Trophoblast cell (in vitro differentiated cells and primary cell): ENCODE measurements around the gene ACTG1.
A peak's percentile ranks its signal among the peaks of the same experiment; 100 is the strongest.

Experiments
- DNase-seq, 2 donors: peaks; one replicate each; pipeline ENCODE4 v3.0.0-alpha.2; 2016
- H2AFZ ChIP-seq: 2 replicates; pipeline ENCODE4 v1.6.1; 2013; ENCODE audit warnings: low read length, moderate library complexity, mild to moderate bottlenecking; ENCODE audit not compliant: insufficient read depth, poor library complexity
- H2AK5ac ChIP-seq: 2 replicates; pipeline ENCODE4 v1.6.1; 2013; ENCODE audit warnings: mild to moderate bottlenecking, low read length
- H2BK120ac ChIP-seq: 2 replicates; pipeline ENCODE4 v1.6.1; 2013; ENCODE audit warnings: low read length, mild to moderate bottlenecking, moderate library complexity; ENCODE audit not compliant: insufficient read depth, poor library complexity
- H2BK12ac ChIP-seq: 2 replicates; pipeline ENCODE4 v1.6.1; 2013; ENCODE audit warnings: mild to moderate bottlenecking, low read length, moderate library complexity
- H2BK5ac ChIP-seq: 2 replicates; pipeline ENCODE4 v1.6.1; 2013; ENCODE audit warnings: low read length, low read depth, moderate library complexity, mild to moderate bottlenecking; ENCODE audit not compliant: poor library complexity
- H3K14ac ChIP-seq: 2 replicates; pipeline ENCODE4 v1.6.1; 2013; ENCODE audit warnings: mild to moderate bottlenecking, low read length
- H3K18ac ChIP-seq: 2 replicates; pipeline ENCODE4 v1.6.1; 2013; ENCODE audit warnings: mild to moderate bottlenecking, low read length
- H3K23ac ChIP-seq: 2 replicates; pipeline ENCODE4 v1.6.1; 2013; ENCODE audit warnings: low read length
- H3K27ac ChIP-seq: 2 replicates; pipeline ENCODE4 v1.5.1; 2013; ENCODE audit warnings: low read depth, mild to moderate bottlenecking, inconsistent platforms, low read length, moderate library complexity
- H3K27me3 ChIP-seq: 2 replicates; pipeline ENCODE4 v1.6.1; 2013; ENCODE audit warnings: inconsistent platforms, mild to moderate bottlenecking, low read length, moderate library complexity; ENCODE audit not compliant: insufficient read depth
- H3K36me3 ChIP-seq, 2 experiments: 1 replicate in 1 of 2; 2 replicates in 1 of 2; pipeline ENCODE4 v1.6.1; 2013; ENCODE audit warnings: low read length in 2 of 2, mild to moderate bottlenecking in 2 of 2, moderate library complexity in 1 of 2; ENCODE audit not compliant: insufficient read depth in 2 of 2, control insufficient read depth in 1 of 2
- H3K4ac ChIP-seq: 2 replicates; pipeline ENCODE4 v1.6.1; 2013; ENCODE audit warnings: low read depth, mild to moderate bottlenecking, low read length, moderate library complexity
- H3K4me1 ChIP-seq, 2 experiments: 1 replicate in 1 of 2; 2 replicates in 1 of 2; pipeline ENCODE4 v1.6.1; 2013; ENCODE audit warnings: low read length in 2 of 2, mild to moderate bottlenecking in 2 of 2, moderate library complexity in 1 of 2; ENCODE audit not compliant: insufficient read depth in 2 of 2, control insufficient read depth in 1 of 2
- H3K4me2 ChIP-seq: 2 replicates; pipeline ENCODE4 v1.6.1; 2013; ENCODE audit warnings: inconsistent platforms, mild to moderate bottlenecking, low read length, moderate library complexity
- H3K4me3 ChIP-seq: 2 replicates; pipeline ENCODE4 v1.5.1; 2013; ENCODE audit warnings: mild to moderate bottlenecking, low read depth, low read length, inconsistent platforms
- H3K79me1 ChIP-seq: one replicate; pipeline ENCODE4 v1.6.1; 2013; ENCODE audit warnings: low read length
- H3K79me2 ChIP-seq: 2 replicates; pipeline ENCODE4 v1.6.1; 2013; ENCODE audit warnings: low read length, mild to moderate bottlenecking; ENCODE audit not compliant: control insufficient read depth, insufficient read depth, poor library complexity
- H3K9ac ChIP-seq: 2 replicates; pipeline ENCODE4 v1.6.1; 2013; ENCODE audit warnings: mild to moderate bottlenecking, low read length
- H3K9me3 ChIP-seq: 2 replicates; pipeline ENCODE4 v1.6.1; 2013; ENCODE audit warnings: low read depth, mild to moderate bottlenecking, control low read depth, inconsistent platforms, low read length; ENCODE audit not compliant: insufficient read depth
- H4K12ac ChIP-seq: 2 replicates; pipeline ENCODE4 v1.6.1; 2013; ENCODE audit warnings: low read depth, mild to moderate bottlenecking, low read length, moderate library complexity
- H4K8ac ChIP-seq: 2 replicates; pipeline ENCODE4 v1.6.1; 2013; ENCODE audit warnings: low read depth, mild to moderate bottlenecking, low read length, moderate library complexity
- H4K91ac ChIP-seq: one replicate; pipeline ENCODE4 v1.6.1; 2013; ENCODE audit warnings: low read depth, mild to moderate bottlenecking, low read length, moderate library complexity
- WGBS: extraction: QIAGEN DNeasy Blood & Tissue Kit; methylation state at CpG from one replicate; pipeline ENCODE4 v1.1.7; 2013; ENCODE audit warnings: missing lambda C conversion rate; ENCODE audit not compliant: insufficient read length, insufficient coverage; ENCODE audit errors: extremely low coverage; 5-methylcytosine and 5-hydroxymethylcytosine counted together

The ACTG1 gene

GRCh38 chr17:81557276-81558114 is 44.9 kb upstream of the ACTG1 start:
- Histone ChIP-seq H3K4me1 (peaks cover 0 to 6% of the 10 kb centered on the region in 2 experiments), H3K14ac (no peak overlapping the region), H3K27me3 (no peaks in the 10 kb centered on the region), H4K12ac (no peak overlapping the region), H3K36me3 (peaks cover 50 to 58% of the 10 kb centered on the region in 2 experiments), H2AFZ (no peak overlapping the region), H3K27ac (no peak overlapping the region), H3K4me3 (no peak overlapping the region), H3K23ac (no peak overlapping the region), H3K79me2 (no peaks in the 10 kb centered on the region), H3K9ac (no peak overlapping the region), H2BK120ac (no peak overlapping the region), H4K8ac (no peak overlapping the region), H3K9me3 (no peaks in the 10 kb centered on the region), H3K4me2 (no peak overlapping the region), H2BK12ac (no peak overlapping the region), H2BK5ac (no peak overlapping the region), H4K91ac (no peak overlapping the region), H3K79me1 (peaks cover 2% of the 10 kb centered on the region), H3K18ac (no peak overlapping the region), H3K4ac (no peak overlapping the region), H2AK5ac (no peak overlapping the region)
- no peak for DNase-seq
- 100% methylated on average over 4 of the region's 21 CpGs for WGBS

GRCh38 chr17:81556863-81557262 is 44.3 kb upstream of the ACTG1 start:
- H2BK120ac ChIP-seq: no peak overlapping the region
- no peak overlapping the region for H4K8ac ChIP-seq
- no peak overlapping the region for H4K91ac ChIP-seq
- no peaks in the 10 kb centered on the region for H3K27me3 ChIP-seq
- H3K27ac ChIP-seq: no peak overlapping the region
- H3K14ac ChIP-seq: no peak overlapping the region
- no peak overlapping the region for H3K4me3 ChIP-seq
- no peak overlapping the region for H2BK5ac ChIP-seq
- no peak overlapping the region for H3K23ac ChIP-seq
- H3K9ac ChIP-seq: no peak overlapping the region
- no peak overlapping the region for H2AK5ac ChIP-seq
- no peak overlapping the region for H4K12ac ChIP-seq
- no peak overlapping the region for H2BK12ac ChIP-seq
- peaks cover 47 to 55% of the 10 kb centered on the region in 2 experiments for H3K36me3 ChIP-seq
- H3K4me1 ChIP-seq: peaks cover 0 to 6% of the 10 kb centered on the region in 2 experiments
- H3K18ac ChIP-seq: no peak overlapping the region
- peaks cover 7% of the 10 kb centered on the region for H3K79me1 ChIP-seq
- H3K79me2 ChIP-seq: peaks cover 5% of the 10 kb centered on the region
- H3K9me3 ChIP-seq: no peaks in the 10 kb centered on the region
- H3K4me2 ChIP-seq: no peak overlapping the region
- WGBS: no CpG with 5 or more reads among the region's 6 CpGs
- DNase-seq: no peak
- H3K4ac ChIP-seq: no peak overlapping the region
- no peak overlapping the region for H2AFZ ChIP-seq

- H4K8ac ChIP-seq: no peak overlapping the region
- WGBS: no CpG with 5 or more reads among the region's 9 CpGs
- no peak for DNase-seq
- H3K23ac ChIP-seq: no peak overlapping the region
- H2AFZ ChIP-seq: no peak overlapping the region
- no peak overlapping the region for H3K18ac ChIP-seq
- H3K14ac ChIP-seq: no peak overlapping the region
- H2BK120ac ChIP-seq: no peak overlapping the region
- no peak overlapping the region for H2BK5ac ChIP-seq
- H2AK5ac ChIP-seq: no peak overlapping the region
- peaks cover under 1 to 12% of the 10 kb centered on the region in 2 experiments for H3K4me1 ChIP-seq
- no peak overlapping the region for H2BK12ac ChIP-seq
- peak overlapping the region; percentile 10 for H4K12ac ChIP-seq
- H3K79me1 ChIP-seq: peaks cover 9% of the 10 kb centered on the region
- H3K27me3 ChIP-seq: no peaks in the 10 kb centered on the region
- no peak overlapping the region for H4K91ac ChIP-seq
- H3K9ac ChIP-seq: no peak overlapping the region
- H3K4me2 ChIP-seq: no peak overlapping the region
- H3K4ac ChIP-seq: no peak overlapping the region
- no peak overlapping the region for H3K27ac ChIP-seq
- no peak overlapping the region for H3K4me3 ChIP-seq
- H3K9me3 ChIP-seq: no peaks in the 10 kb centered on the region
- peaks cover 9% of the 10 kb centered on the region for H3K79me2 ChIP-seq
- peaks cover 45 to 51% of the 10 kb centered on the region in 2 experiments for H3K36me3 ChIP-seq
These were observed 43.6 kb upstream of the ACTG1 start for GRCh38 chr17:81556175-81556691.

GRCh38 chr17:81553616-81554181 is 41.1 kb upstream of the ACTG1 start:
- DNase-seq: peak in 1 of 2 donors; percentile 52
- Histone ChIP-seq H3K4me2 (peak overlapping the region; percentile 90), H3K4me1 (peaks cover 2 to 15% of the 10 kb centered on the region in 2 experiments), H2AFZ (no peak overlapping the region), H3K4ac (no peak overlapping the region), H3K79me2 (peaks cover 9% of the 10 kb centered on the region), H3K18ac (no peak overlapping the region), H3K79me1 (peaks cover 9% of the 10 kb centered on the region), H4K8ac (no peak overlapping the region), H3K4me3 (no peak overlapping the region), H3K36me3 (peaks cover 42 to 49% of the 10 kb centered on the region in 2 experiments), H3K9ac (no peak overlapping the region), H3K14ac (no peak overlapping the region), H4K91ac (no peak overlapping the region), H2AK5ac (no peak overlapping the region), H2BK12ac (no peak overlapping the region), H2BK5ac (no peak overlapping the region), H3K23ac (no peak overlapping the region), H3K9me3 (no peaks in the 10 kb centered on the region), H2BK120ac (no peak overlapping the region), H4K12ac (peak overlapping the region; percentile 20), H3K27me3 (no peaks in the 10 kb centered on the region), H3K27ac (no peak overlapping the region)
- no CpG with 5 or more reads among the region's 24 CpGs for WGBS
